ENCODE measurements around the gene IFRD2. TPM values are rescaled to one million over a fixed set of nuclear protein-coding genes. Genes with fewer than 3 reads are reported as not detected.

IFRD2 gene
- total and polyA plus RNA-seq, 2 of the 13 experiments (the other 11 are each of a cell fraction or from before 2014, with no cell fraction given): 32.8 to 96.1 TPM

GRCh38 chr3:50273689-50274065 is 18.6 kb downstream of the IFRD2 start (continued):
- TF ChIP-seq, protein P1, sequence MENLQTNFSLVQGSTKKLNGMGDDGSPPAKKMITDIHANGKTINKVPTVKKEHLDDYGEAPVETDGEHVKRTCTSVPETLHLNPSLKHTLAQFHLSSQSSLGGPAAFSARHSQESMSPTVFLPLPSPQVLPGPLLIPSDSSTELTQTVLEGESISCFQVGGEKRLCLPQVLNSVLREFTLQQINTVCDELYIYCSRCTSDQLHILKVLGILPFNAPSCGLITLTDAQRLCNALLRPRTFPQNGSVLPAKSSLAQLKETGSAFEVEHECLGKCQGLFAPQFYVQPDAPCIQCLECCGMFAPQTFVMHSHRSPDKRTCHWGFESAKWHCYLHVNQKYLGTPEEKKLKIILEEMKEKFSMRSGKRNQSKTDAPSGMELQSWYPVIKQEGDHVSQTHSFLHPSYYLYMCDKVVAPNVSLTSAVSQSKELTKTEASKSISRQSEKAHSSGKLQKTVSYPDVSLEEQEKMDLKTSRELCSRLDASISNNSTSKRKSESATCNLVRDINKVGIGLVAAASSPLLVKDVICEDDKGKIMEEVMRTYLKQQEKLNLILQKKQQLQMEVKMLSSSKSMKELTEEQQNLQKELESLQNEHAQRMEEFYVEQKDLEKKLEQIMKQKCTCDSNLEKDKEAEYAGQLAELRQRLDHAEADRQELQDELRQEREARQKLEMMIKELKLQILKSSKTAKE (CRISPR knock-in tag; IDR thresholded peaks at IDR 0.05; ENCODE audit: borderline replicate concordance): no peak
- TF ChIP-seq NKX3-1 (CRISPR knock-in tag; IDR thresholded peaks at IDR 0.05): no peak

DNA sequence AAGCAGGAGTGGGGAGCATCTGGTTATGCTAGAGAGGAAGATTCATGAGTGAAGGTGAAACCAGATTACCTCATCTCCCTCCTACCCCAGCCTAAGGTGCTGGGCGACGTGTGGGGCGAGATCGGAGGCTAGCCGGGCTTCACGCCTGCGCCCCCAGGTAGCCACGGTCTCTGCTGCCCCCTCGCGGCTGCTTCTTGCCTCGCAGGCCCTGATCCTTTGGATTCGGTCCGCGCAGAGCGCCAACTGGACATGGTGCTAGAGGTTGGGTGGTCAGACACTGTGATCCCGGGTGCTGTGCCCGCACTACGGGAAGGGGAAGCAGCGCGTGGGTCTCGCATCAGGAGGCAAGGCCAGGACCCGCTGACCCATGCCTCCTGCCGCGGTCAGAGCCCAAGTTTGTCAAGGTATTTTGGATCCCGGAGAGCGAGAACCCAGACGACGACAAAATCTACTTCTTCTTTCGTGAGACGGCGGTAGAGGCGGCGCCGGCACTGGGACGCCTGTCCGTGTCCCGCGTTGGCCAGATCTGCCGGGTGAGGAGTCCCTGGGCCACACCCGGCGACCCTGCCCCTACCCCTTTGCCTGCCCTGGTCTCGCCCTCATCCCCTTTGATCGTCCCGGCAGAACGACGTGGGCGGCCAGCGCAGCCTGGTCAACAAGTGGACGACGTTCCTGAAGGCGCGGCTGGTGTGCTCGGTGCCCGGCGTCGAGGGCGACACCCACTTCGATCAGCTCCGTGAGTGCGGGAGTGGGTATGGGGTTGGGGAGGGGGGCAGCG is 19.1 kb downstream of the IFRD2 start:
- H2AFZ ChIP-seq (ENCODE audit: low read length): no peak overlapping the region
- no peaks in the 10 kb centered on the region; a peak in 1 of 5 replicates for H3K27me3 ChIP-seq (ENCODE audit: control insufficient read depth in 1 of 2, insufficient read depth in 2 of 2, low read length in 2 of 2)
- ChIA-PET POLR2A (interaction anchor here (5.5 kb wide), 1 partner anchor 12 kb away, joined by 155 read pairs; no protein-coding TSS in a partner anchor), CTCF (ENCODE audit: low intra/inter-chr PET ratio, low total read pairs) (interaction anchor here (0.7 to 6.4 kb wide), 5 partner anchors 13 to 51 kb away, joined by 3 to 81 read pairs (median 10); no protein-coding TSS in a partner anchor)
- no peaks in the 10 kb centered on the region for H3K9me3 ChIP-seq (ENCODE audit: low read length)
- peaks cover 54% of the 10 kb centered on the region for H3K4me1 ChIP-seq (ENCODE audit: insufficient read depth, low read length)
- no peak overlapping the region for H3K9ac ChIP-seq (ENCODE audit: insufficient read depth, low read depth, low read length)
- no peaks in the 10 kb centered on the region; the same call in 1 of the 2 replicates for H4K20me1 ChIP-seq (ENCODE audit: insufficient read depth, low read length)
- H3K4me3 ChIP-seq (replicated peaks in 1 of 3; ENCODE audit: insufficient read depth in 1 of 3, low read depth in 2 of 3, low read length in 3 of 3): no peak overlapping the region
- ATAC-seq (peak; percentile 13), DNase-seq (ENCODE audit: low spot score) (peak; percentile 64), FAIRE-seq (peak; percentile 74)
- WGBS (ENCODE audit: low lambda C conversion rate): 76% methylated on average over 48 of the region's 61 CpGs
- H3K4me2 ChIP-seq (ENCODE audit: low read depth, low read length): no peak overlapping the region
- peaks cover 11 to 30% of the 10 kb centered on the region in 2 experiments for H3K36me3 ChIP-seq (replicated peaks in 1 of 2; ENCODE audit: control insufficient read depth in 1 of 2, insufficient read depth in 2 of 2, low read length in 2 of 2)
- no TSS peak for BruUV-seq (replicated peaks)
- in situ Hi-C loops (cut with HindIII; ENCODE audit: extremely low pct_ligation_motif_present, low pct_unique_long_range_greater_than_20kb) (loop anchor here (5.0 to 10.0 kb wide), 2 partner anchors 46 to 78 kb away; partner anchors contain the start of gene GNAT1), intact Hi-C loops (cut with micrococcal nuclease; ENCODE audit: unreplicated experiment) (loop anchor here (1.0 to 5.0 kb wide), 3 partner anchors 13 to 81 kb away; partner anchors contain the start of gene GNAT1)
- peaks cover 33% of the 10 kb centered on the region for H3K79me2 ChIP-seq (ENCODE audit: insufficient read depth, low read length)
- peak overlapping the region; percentile 88 for H3K27ac ChIP-seq (ENCODE audit: extremely low read length, insufficient read depth, low read length)
- TF ChIP-seq ZFP82 (CRISPR knock-in tag; IDR thresholded peaks at IDR 0.05; ENCODE audit: borderline replicate concordance) (no peak), ZNF552 (CRISPR knock-in tag; IDR thresholded peaks at IDR 0.05; ENCODE audit: borderline replicate concordance) (no peak), SPEN (CRISPR knock-in tag; IDR thresholded peaks at IDR 0.05; ENCODE audit: low read depth) (peak; percentile 65; the same call in 1 of the 2 replicates), NFYB (CRISPR knock-in tag; IDR thresholded peaks at IDR 0.05) (no peak), MYPOP (CRISPR knock-in tag; IDR thresholded peaks at IDR 0.05) (no peak), CENPT (CRISPR knock-in tag; IDR thresholded peaks at IDR 0.05; ENCODE audit: low read depth) (no peak; the same call in 1 of the 2 replicates), YEATS2 (CRISPR knock-in tag; IDR thresholded peaks at IDR 0.05; ENCODE audit: borderline replicate concordance) (peak; percentile 66), KMT2A (CRISPR knock-in tag; IDR thresholded peaks at IDR 0.05) (no peak), FOXP1 (IDR thresholded peaks at IDR 0.05) (no peak), FOXP1 (CRISPR knock-in tag; IDR thresholded peaks at IDR 0.05) (no peak), ZHX1 (CRISPR knock-in tag; IDR thresholded peaks at IDR 0.05; ENCODE audit: low read depth) (peak; percentile 96), EZH2 (conservative IDR thresholded peaks at IDR 0.05; ENCODE audit: low read depth, low read length) (no peak)

Data from HepG2 (cell line).